Stimulated activated naive CD4-positive, alpha-beta T cell treated with Interleukin-2 at 50 U/mL for 16 hours (primary cell): ENCODE measurements around the gene DNAJC16.
"Not testable (repeated sequence)": the region's sequence is repeated elsewhere in the genome, so short reads cannot be mapped to it uniquely, and the experiment has no call there.

Source experiments
- DNase-seq: peaks from one replicate; lab custom pipeline; 2025; lab: John Stamatoyannopoulos, UW

DNAJC16 gene

GRCh38 chr1:15526490-15527339 lies at the start of gene DNAJC16:
Gene DNAJC16 (plus strand): TSS chr1:15526848. CDS start chr1:15529106, 2,258 bp downstream.
- DNase-seq: peak; percentile 97

- no peak for DNase-seq
Observed at GRCh38 chr1:15476927-15477326, 49.7 kb upstream of the DNAJC16 start.

GRCh38 chr1:15477646-15478212 lies 48.9 kb upstream of the DNAJC16 start:
- DNase-seq: no peak

GRCh38 chr1:15479654-15480347 lies 46.8 kb upstream of the DNAJC16 start:
- DNase-seq: no peak

GRCh38 chr1:15482455-15482854 lies 44.2 kb upstream of the DNAJC16 start:
- DNase-seq: not testable (repeated sequence)

- not testable (repeated sequence) for DNase-seq
Observed at GRCh38 chr1:15482983-15483543, 43.6 kb upstream of the DNAJC16 start.

GRCh38 chr1:15483971-15484370 lies 42.7 kb upstream of the DNAJC16 start:
- DNase-seq: no peak

- DNase-seq: not testable (repeated sequence)
Observed at GRCh38 chr1:15484443-15484842, 42.2 kb upstream of the DNAJC16 start.

GRCh38 chr1:15485636-15486035 lies 41.0 kb upstream of the DNAJC16 start:
- no peak for DNase-seq

- not testable (repeated sequence) for DNase-seq
Observed at GRCh38 chr1:15486844-15487610, 39.6 kb upstream of the DNAJC16 start.

- DNase-seq: no peak
Observed at GRCh38 chr1:15488371-15488770, 38.3 kb upstream of the DNAJC16 start.

GRCh38 chr1:15489052-15489736 lies 37.5 kb upstream of the DNAJC16 start:
- DNase-seq: no peak

- DNase-seq: not testable (repeated sequence)
Observed at GRCh38 chr1:15491010-15491409, 35.6 kb upstream of the DNAJC16 start.

- DNase-seq: no peak
Observed at GRCh38 chr1:15492596-15492995, 34.1 kb upstream of the DNAJC16 start.

GRCh38 chr1:15493869-15494390 lies 32.7 kb upstream of the DNAJC16 start:
- DNase-seq: no peak

- DNase-seq: no peak
Observed at GRCh38 chr1:15500184-15501178, 26.2 kb upstream of the DNAJC16 start.

- peak; percentile 7 for DNase-seq
Observed at GRCh38 chr1:15501208-15502032, 25.2 kb upstream of the DNAJC16 start.

GRCh38 chr1:15504436-15504835 lies 22.2 kb upstream of the DNAJC16 start:
- DNase-seq: no peak

GRCh38 chr1:15506831-15507230 lies 19.8 kb upstream of the DNAJC16 start:
- DNase-seq: no peak
